ENCODE results near the gene NR5A2. TPM values are rescaled to one million over a fixed set of nuclear protein-coding genes. Genes with fewer than 3 reads are reported as not detected.

Gene NR5A2
- total RNA-seq, 4 donors from 2014 or later: 3.8 to 9.0 (median 4.5) TPM

DNA sequence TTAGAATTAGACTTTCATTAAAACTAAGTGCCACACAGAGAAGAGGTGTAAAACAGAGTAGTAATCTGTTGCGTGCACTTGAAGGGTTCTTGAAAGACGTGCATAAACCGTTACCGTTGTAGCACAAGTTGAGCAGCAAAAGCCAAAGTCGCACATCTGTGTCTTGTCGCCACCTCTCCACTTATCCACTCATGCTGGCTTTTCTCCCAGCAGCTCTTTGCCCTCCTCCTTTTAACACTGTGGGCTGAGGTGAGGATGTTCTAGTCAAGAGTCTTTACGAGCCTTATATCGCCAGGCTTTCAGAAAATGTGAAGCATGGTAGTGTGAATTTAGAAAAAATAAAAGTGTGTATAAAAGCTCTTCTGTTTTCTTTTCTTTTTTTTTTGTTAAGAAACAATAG, 48.0 kb downstream of the NR5A2 start:
- Histone ChIP-seq H3K27ac (peak overlapping the region in 1 of 4 donors; percentile 18), H3K36me3 (no peaks in the 10 kb centered on the region), H3K27me3 (peaks cover 0 to 4% of the 10 kb centered on the region in 2 donors), H3K9me3 (no peaks in the 10 kb centered on the region), H3K4me3 (no peak overlapping the region), H3K4me1 (peaks cover 0 to 16% (median 0%) of the 10 kb centered on the region in 4 donors)
- 36 to 46% methylated on average over 8 of the region's 8 CpGs for WGBS, 2 donors
- DNase-seq (ENCODE audit: low spot score in 2 of 2): no peak
- TF ChIP-seq EP300 (IDR thresholded peaks at IDR 0.05): no peak
- TF ChIP-seq, protein P1, sequence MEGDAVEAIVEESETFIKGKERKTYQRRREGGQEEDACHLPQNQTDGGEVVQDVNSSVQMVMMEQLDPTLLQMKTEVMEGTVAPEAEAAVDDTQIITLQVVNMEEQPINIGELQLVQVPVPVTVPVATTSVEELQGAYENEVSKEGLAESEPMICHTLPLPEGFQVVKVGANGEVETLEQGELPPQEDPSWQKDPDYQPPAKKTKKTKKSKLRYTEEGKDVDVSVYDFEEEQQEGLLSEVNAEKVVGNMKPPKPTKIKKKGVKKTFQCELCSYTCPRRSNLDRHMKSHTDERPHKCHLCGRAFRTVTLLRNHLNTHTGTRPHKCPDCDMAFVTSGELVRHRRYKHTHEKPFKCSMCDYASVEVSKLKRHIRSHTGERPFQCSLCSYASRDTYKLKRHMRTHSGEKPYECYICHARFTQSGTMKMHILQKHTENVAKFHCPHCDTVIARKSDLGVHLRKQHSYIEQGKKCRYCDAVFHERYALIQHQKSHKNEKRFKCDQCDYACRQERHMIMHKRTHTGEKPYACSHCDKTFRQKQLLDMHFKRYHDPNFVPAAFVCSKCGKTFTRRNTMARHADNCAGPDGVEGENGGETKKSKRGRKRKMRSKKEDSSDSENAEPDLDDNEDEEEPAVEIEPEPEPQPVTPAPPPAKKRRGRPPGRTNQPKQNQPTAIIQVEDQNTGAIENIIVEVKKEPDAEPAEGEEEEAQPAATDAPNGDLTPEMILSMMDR (IDR thresholded peaks at IDR 0.05): no peak
- TF ChIP-seq POLR2A (IDR thresholded peaks at IDR 0.05): no peak

DNA sequence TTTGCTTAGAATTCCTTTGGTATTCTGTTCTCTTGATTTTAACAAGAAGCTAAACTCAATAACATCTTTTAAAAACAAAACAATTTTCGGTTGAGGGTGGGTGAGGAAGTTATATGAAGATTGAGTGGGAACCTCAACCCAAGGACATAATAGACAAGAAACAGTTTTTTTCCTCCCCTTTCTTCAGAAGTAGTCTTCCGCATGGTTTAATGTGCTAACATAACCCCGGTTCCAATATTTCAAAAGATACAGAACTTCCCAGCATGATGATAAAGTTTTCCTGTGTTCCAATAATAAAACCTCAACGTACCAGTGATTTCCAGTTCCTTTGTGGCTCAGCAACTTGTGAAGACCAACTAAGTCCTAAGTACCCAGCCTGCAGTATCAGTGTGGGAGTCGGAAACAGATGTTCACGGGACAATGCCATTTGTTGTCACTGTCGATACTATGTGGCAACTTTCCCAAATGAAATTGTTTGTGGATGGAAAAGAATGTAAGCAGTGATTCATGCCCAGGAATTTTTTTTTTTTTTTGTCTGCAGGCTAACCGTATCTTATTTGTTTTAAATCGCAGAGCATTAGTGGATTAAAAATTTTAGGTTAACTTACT, 48.5 kb downstream of the NR5A2 start:
- no peaks in the 10 kb centered on the region for H3K36me3 ChIP-seq
- H3K4me3 ChIP-seq: peak overlapping the region in 1 of 4 donors; percentile 7
- TF ChIP-seq EP300 (IDR thresholded peaks at IDR 0.05): peak; percentile 66 to 78
- TF ChIP-seq POLR2A (IDR thresholded peaks at IDR 0.05): no peak
- H3K9me3 ChIP-seq: no peaks in the 10 kb centered on the region
- no peaks in the 10 kb centered on the region for H3K27me3 ChIP-seq
- H3K4me1 ChIP-seq: peaks cover 0 to 16% (median 0%) of the 10 kb centered on the region in 4 donors
- WGBS, 2 donors: 17 to 22% methylated on average over 9 of the region's 9 CpGs
- H3K27ac ChIP-seq: peak overlapping the region in 1 of 4 donors; percentile 18
- DNase-seq (ENCODE audit: low spot score in 2 of 2): no peak

DNA sequence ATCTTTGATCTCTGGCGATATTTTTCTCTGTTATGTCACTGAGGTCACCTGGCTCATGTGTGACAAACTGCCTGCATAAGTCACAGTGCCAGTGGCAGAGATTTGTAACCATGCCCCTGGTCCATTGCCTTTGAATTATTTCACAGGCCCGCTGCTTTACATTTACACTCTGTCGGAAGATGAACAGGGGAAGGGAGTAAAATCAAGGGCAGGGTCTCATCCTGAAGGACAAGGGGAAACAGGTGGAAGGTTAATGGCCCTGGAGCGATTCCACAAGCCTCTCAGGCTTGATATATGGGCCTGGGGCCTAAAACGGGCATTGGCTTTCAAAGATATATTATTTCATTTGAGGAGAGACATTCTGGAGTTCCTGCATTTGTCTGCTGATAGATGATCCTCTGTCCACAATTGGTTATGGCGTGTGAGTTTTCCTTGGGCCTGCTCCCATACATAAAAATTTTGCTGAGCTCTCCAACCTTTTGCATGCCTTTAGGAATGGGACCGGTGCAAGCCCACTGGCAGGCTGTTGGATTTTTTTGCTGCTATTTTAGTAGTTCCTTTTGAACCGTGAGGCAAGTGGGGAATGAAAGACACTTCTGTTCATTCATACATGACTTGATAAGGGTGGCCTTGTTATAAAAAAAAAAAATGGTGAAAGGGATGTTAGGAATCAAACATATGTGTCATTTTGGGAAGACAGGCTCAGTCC, 51.9 kb downstream of the NR5A2 start:
- no peak overlapping the region for H3K4me3 ChIP-seq
- H3K9me3 ChIP-seq: no peaks in the 10 kb centered on the region
- TF ChIP-seq EP300 (IDR thresholded peaks at IDR 0.05) (no peak), POLR2A (IDR thresholded peaks at IDR 0.05) (no peak)
- TF ChIP-seq, protein P1 (IDR thresholded peaks at IDR 0.05): no peak
- H3K36me3 ChIP-seq: no peaks in the 10 kb centered on the region
- peaks cover 0 to under 1% of the 10 kb centered on the region in 2 donors for H3K27me3 ChIP-seq
- H3K4me1 ChIP-seq: peaks cover 0 to 22% (median 0%) of the 10 kb centered on the region in 4 donors
- no peak overlapping the region for H3K27ac ChIP-seq
- whole genome bisulfite sequencing, 2 donors: 62 to 69% methylated on average over 8 of the region's 8 CpGs
- no peak for DNase-seq (ENCODE audit: low spot score in 2 of 2)

DNA sequence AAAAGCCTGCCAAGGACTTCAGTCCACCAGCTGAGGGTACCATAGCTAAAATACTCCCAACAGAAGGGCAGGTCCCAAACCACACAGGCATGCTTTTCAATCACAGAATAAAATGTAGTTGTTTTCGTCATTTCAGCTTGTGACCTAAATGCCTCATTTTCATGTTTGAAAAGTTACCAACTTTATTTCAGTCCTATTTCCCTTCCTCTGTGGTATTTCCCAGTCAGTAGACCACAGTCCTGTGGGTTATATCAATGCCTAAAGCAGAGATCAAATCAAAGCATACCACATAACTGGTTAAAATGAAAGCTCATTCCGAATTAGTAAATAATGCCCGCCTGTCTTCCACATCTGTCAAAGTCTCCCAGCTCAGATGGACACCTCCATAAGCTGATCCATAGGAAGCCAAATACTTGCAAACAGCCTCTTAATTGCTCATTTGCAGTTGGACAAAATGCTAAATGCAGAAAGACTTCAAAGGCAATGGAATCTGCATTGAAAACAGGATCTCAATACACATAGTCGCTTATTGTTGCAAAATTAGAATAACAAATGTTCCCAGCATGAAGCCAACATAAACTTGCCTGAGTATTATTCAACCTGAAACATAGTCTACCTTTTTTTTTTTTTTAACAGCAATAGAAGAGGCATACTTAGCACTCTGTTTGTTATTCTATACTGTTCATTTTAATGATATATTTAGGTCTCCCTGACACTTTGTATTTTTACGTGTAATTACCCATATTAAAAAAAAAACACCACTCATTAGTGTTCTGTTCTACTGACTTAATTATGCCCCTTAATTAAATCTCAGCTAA, 53.9 kb downstream of the NR5A2 start:
- Histone ChIP-seq H3K4me3 (no peak overlapping the region), H3K27ac (no peak overlapping the region), H3K36me3 (no peaks in the 10 kb centered on the region), H3K9me3 (no peaks in the 10 kb centered on the region), H3K4me1 (peaks cover 0 to 9% (median 0%) of the 10 kb centered on the region in 4 donors), H3K27me3 (peaks cover 0 to 6% of the 10 kb centered on the region in 2 donors)
- TF ChIP-seq POLR2A (IDR thresholded peaks at IDR 0.05) (no peak), EP300 (IDR thresholded peaks at IDR 0.05) (no peak)
- TF ChIP-seq, protein P1 (IDR thresholded peaks at IDR 0.05): no peak
- WGBS, 2 donors: 30 to 42% methylated on average over 5 of the region's 5 CpGs
- no peak for DNase-seq (ENCODE audit: low spot score in 2 of 2)

DNA sequence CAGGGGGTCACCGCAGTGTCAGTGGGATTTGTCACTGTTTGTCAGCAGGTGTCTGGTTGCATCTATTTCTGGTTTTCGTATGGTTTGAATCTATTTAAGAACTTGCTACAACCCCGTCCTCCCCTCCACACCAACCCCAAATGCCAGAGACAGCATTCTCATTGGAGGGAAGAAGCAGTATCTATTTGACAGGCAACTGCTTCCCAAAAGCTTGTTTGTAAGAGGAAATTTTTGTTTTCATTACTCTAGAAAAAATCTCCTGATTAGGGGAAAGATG, 54.4 kb downstream of the NR5A2 start:
- Histone ChIP-seq H3K27ac (no peak overlapping the region), H3K36me3 (no peaks in the 10 kb centered on the region), H3K4me1 (peaks cover 0 to 6% (median 0%) of the 10 kb centered on the region in 4 donors), H3K9me3 (no peaks in the 10 kb centered on the region), H3K27me3 (peaks cover 0 to 6% of the 10 kb centered on the region in 2 donors), H3K4me3 (no peak overlapping the region)
- no peak for DNase-seq (ENCODE audit: low spot score in 2 of 2)
- TF ChIP-seq, protein P1 (IDR thresholded peaks at IDR 0.05): no peak
- TF ChIP-seq POLR2A (IDR thresholded peaks at IDR 0.05): no peak
- no peak for TF ChIP-seq EP300 (IDR thresholded peaks at IDR 0.05)
- 57 to 67% methylated on average over 3 of the region's 3 CpGs for WGBS, 2 donors
